Esophagus muscularis mucosa (tissue), 4 donors: ENCODE measurements around the gene TMPRSS11D. TPM values are rescaled to one million over a fixed set of nuclear protein-coding genes. Genes with fewer than 3 reads are reported as not detected.

ENCODE experiments used
- DNase-seq: peaks from one replicate; pipeline ENCODE4 v3.0.0-alpha.2; 2017; ENCODE audit errors: extremely low spot score
- H3K27ac ChIP-seq, 4 donors: fragments of 200-600 bp; sonication (generic); replicated peaks in 1 of 4; 1 replicate in 3 of 4; 2 replicates in 1 of 4; pipeline ENCODE4 v1.5.1; 2016 to 2019; ENCODE audit warnings: mild to moderate bottlenecking in 1 of 4
- H3K27me3 ChIP-seq, 4 donors: fragments of 200-600 bp; sonication (generic); one replicate each; pipeline versions ENCODE4 v1.5.1 to v1.6.0; 2016 to 2019
- H3K36me3 ChIP-seq, 4 donors: fragments of 200-600 bp; sonication (generic); one replicate each; pipeline ENCODE4 v1.5.1; 2016 to 2019
- H3K4me1 ChIP-seq, 4 donors: fragments of 200-600 bp; sonication (generic); one replicate each; pipeline ENCODE4 v1.5.1; 2016 to 2019
- H3K4me3 ChIP-seq, 4 donors: fragments of 200-600 bp; sonication (generic); 1 replicate in 2 of 4; 2 replicates in 2 of 4; pipeline ENCODE4 v1.5.1; 2016 to 2019; ENCODE audit warnings: mild to moderate bottlenecking in 4 of 4, moderate library complexity in 1 of 4
- H3K9me3 ChIP-seq, 4 donors: fragments of 200-600 bp; sonication (generic); 1 replicate in 3 of 4; 2 replicates in 1 of 4; pipeline ENCODE4 v1.5.1; 2016 to 2019
- CTCF ChIP-seq, 3 experiments: fragments of 200-600 bp in 2 of 3; fragments of 450-650 bp in 1 of 3; sonication (generic) in 2 of 3; IDR thresholded peaks; one replicate each; pipeline ENCODE4 v1.5.1; 2017 to 2019; ENCODE audit warnings: antibody characterized with exemption in 3 of 3, mild to moderate bottlenecking in 2 of 3, moderate library complexity in 1 of 3
- EP300 ChIP-seq: sonication (generic); formaldehyde crosslinking; IDR thresholded peaks from one replicate; pipeline ENCODE4 v1.6.1; 2017; ENCODE audit warnings: antibody characterized with exemption
- POLR2A ChIP-seq: fragments of 450-650 bp; IDR thresholded peaks from one replicate; pipeline ENCODE4 v1.6.1; 2017; ENCODE audit warnings: antibody characterized with exemption, moderate library complexity, mild to moderate bottlenecking, low read depth
- POLR2AphosphoS5 ChIP-seq, 2 donors: sonication (generic); formaldehyde crosslinking; IDR thresholded peaks; one replicate each; pipeline ENCODE4 v1.6.1; 2017; ENCODE audit warnings: antibody characterized with exemption in 2 of 2
- WGBS: methylation state at CpG from one replicate; pipeline ENCODE4 v1.1.5; 2018; 5-methylcytosine and 5-hydroxymethylcytosine counted together
- intact Hi-C: fragments of 100-400 bp; cut with DNase I; formaldehyde crosslinking; loops from one replicate; pipeline ENCODE4 v1.15.1; 2023
- total RNA-seq, 4 donors: library from RNA; depleted of rRNA; stranded (reverse); fragments of >200 nt; gene quantifications; one replicate each; pipeline versions ENCODE4 v1.1.0 to v1.2.1, GENCODE V29; 2016

The TMPRSS11D gene
- total RNA-seq, 4 donors from 2014 or later, result not detected

GRCh38 chr4:67790721-67791120, 93.1 kb downstream of the TMPRSS11D start:
- no peak overlapping the region for H3K4me3 ChIP-seq
- TF ChIP-seq POLR2AphosphoS5 (IDR thresholded peaks at IDR 0.05), result no peak
- no peak for TF ChIP-seq POLR2A
- no peak for TF ChIP-seq EP300
- no peak for TF ChIP-seq CTCF (IDR thresholded peaks at IDR 0.05)
- no peak for DNase-seq
- no peaks in the 10 kb centered on the region for H3K36me3 ChIP-seq
- H3K4me1 ChIP-seq, result no peaks in the 10 kb centered on the region
- no peak overlapping the region for H3K27ac ChIP-seq
- no peaks in the 10 kb centered on the region for H3K9me3 ChIP-seq
- intact Hi-C loops, result no loop called here
- H3K27me3 ChIP-seq, result no peaks in the 10 kb centered on the region

- Histone ChIP-seq H3K4me1 (no peaks in the 10 kb centered on the region), H3K27ac (no peak overlapping the region), H3K9me3 (no peaks in the 10 kb centered on the region), H3K27me3 (no peaks in the 10 kb centered on the region), H3K36me3 (no peaks in the 10 kb centered on the region), H3K4me3 (no peak overlapping the region)
- WGBS, result 100% methylated on average over 2 of the region's 2 CpGs
- no peak for TF ChIP-seq CTCF (IDR thresholded peaks at IDR 0.05)
- TF ChIP-seq EP300, result no peak
- TF ChIP-seq POLR2AphosphoS5 (IDR thresholded peaks at IDR 0.05), result no peak
- no peak for TF ChIP-seq POLR2A
- no peak for DNase-seq
- intact Hi-C loops, result no loop called here
These were observed 96.5 kb downstream of the TMPRSS11D start for GRCh38 chr4:67787311-67787710.

DNA sequence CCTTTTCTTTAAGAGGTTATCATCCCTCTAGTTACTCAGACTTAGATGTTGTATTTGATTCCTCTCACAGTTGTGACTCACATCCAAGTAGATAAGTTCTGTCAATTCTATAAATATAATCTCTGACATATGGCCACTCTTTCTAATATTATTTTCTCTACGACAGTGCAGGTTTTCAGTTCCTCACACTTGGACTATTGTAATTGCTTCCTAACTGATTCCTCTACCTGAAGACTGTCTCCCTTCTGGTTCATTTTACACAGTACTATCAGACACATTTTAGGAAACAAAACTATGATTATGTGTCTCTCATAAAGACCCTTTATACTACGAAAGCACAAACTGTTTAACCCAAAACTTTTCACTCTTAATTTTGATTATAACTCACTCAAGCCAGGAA, 98.3 kb downstream of the TMPRSS11D start:
- no peaks in the 10 kb centered on the region for H3K27me3 ChIP-seq
- DNase-seq, result no peak
- no peak overlapping the region for H3K4me3 ChIP-seq
- no peaks in the 10 kb centered on the region for H3K9me3 ChIP-seq
- no peaks in the 10 kb centered on the region for H3K36me3 ChIP-seq
- no peaks in the 10 kb centered on the region for H3K4me1 ChIP-seq
- intact Hi-C loops, result no loop called here
- no peak overlapping the region for H3K27ac ChIP-seq
- no peak for TF ChIP-seq CTCF (IDR thresholded peaks at IDR 0.05)
- no peak for TF ChIP-seq POLR2A
- TF ChIP-seq POLR2AphosphoS5 (IDR thresholded peaks at IDR 0.05), result no peak
- TF ChIP-seq EP300, result no peak
- WGBS, result 75% methylated on average over 2 of the region's 2 CpGs

DNA sequence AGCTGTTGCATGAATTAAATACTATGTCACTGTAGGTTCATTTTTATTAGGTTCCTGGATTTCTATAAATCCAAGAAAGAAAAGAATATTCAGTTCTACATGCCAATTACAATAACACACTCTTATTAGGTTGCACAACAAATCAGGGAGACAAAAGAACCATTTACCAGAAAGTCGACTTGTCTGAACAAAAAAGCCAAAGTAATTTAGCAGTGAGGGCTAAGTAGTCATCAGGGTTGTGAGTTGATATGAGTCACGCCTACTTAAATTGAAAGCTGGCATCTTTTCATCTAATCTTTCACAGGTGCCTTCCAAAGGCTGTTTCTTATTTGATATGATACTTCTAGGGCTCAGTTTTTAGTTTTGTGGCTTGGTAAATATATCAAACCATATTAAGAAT, 104.2 kb downstream of the TMPRSS11D start:
- 89% methylated on average over 2 of the region's 2 CpGs for WGBS
- Histone ChIP-seq H3K36me3 (no peaks in the 10 kb centered on the region), H3K4me3 (no peak overlapping the region), H3K4me1 (no peaks in the 10 kb centered on the region), H3K27me3 (no peaks in the 10 kb centered on the region), H3K27ac (no peak overlapping the region), H3K9me3 (no peaks in the 10 kb centered on the region)
- TF ChIP-seq POLR2AphosphoS5 (IDR thresholded peaks at IDR 0.05) (no peak), EP300 (no peak), CTCF (IDR thresholded peaks at IDR 0.05) (no peak), POLR2A (no peak)
- intact Hi-C loops, result no loop called here
- DNase-seq, result no peak

- Histone ChIP-seq H3K4me1 (no peaks in the 10 kb centered on the region), H3K27ac (no peak overlapping the region), H3K9me3 (no peaks in the 10 kb centered on the region), H3K4me3 (no peak overlapping the region), H3K27me3 (no peaks in the 10 kb centered on the region), H3K36me3 (no peaks in the 10 kb centered on the region)
- 57% methylated on average over 1 of the region's 1 CpG for WGBS
- DNase-seq, result no peak
- TF ChIP-seq EP300 (no peak), POLR2AphosphoS5 (IDR thresholded peaks at IDR 0.05) (no peak), POLR2A (no peak), CTCF (IDR thresholded peaks at IDR 0.05) (no peak)
- intact Hi-C loops, result no loop called here
These were observed 107.1 kb downstream of the TMPRSS11D start for GRCh38 chr4:67776746-67777145.

Other genes with a start within 250 kb of the TMPRSS11D start
- gene UBA6, start 182.8 kb downstream of the TMPRSS11D start, total RNA-seq, result 10 to 100 TPM; 18.8 to 40.9 (median 21.5) TPM
- under 1 TPM in 1 of 4 donors, not detected in 3; 0.11 TPM for gene GNRHR, start 129.6 kb downstream of the TMPRSS11D start, total RNA-seq
- gene TMPRSS11A, start 79.5 kb upstream of the TMPRSS11D start, total RNA-seq, result under 1 TPM in 2 of 4 donors, not detected in 2; 0.17 to 0.42 TPM
- not detected for gene TMPRSS11F, start 245.9 kb upstream of the TMPRSS11D start, total RNA-seq